GM21576 (cell line): ENCODE data around the gene LRCH1.

Source experiments
- ATAC-seq: cut with Tn5 transposase; IDR thresholded peaks from one replicate; pipeline ENCODE4 v1.9.1; 2021; ENCODE audit warnings: mild to moderate bottlenecking, moderate library complexity; ENCODE audit not compliant: unreplicated experiment

Gene LRCH1

GRCh38 chr13:46561691-46562090 is 8.7 kb downstream of the LRCH1 start:
- ATAC-seq = no peak

- no peak for ATAC-seq
These were observed 9.2 kb downstream of the LRCH1 start for GRCh38 chr13:46562152-46562551.

DNA sequence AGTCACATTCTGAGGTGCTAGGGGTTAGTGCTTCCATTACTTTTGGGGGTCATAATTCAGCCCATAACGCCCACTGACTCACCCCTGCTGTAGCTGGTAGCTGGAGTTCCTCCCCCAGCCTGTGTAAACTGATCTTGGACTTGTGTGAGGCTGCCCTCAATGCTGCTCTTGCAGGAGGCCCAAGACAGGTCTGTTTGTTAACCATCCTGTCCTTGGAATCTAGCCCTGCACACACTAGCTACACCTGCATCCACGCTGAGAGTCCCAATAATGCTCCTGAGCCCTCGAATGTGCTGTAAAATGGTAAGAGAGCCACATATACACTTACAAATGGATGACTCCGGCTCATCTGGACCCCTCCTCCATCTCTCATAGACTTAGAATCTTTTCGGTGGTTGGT is 9.6 kb downstream of the LRCH1 start:
- ATAC-seq = no peak

DNA sequence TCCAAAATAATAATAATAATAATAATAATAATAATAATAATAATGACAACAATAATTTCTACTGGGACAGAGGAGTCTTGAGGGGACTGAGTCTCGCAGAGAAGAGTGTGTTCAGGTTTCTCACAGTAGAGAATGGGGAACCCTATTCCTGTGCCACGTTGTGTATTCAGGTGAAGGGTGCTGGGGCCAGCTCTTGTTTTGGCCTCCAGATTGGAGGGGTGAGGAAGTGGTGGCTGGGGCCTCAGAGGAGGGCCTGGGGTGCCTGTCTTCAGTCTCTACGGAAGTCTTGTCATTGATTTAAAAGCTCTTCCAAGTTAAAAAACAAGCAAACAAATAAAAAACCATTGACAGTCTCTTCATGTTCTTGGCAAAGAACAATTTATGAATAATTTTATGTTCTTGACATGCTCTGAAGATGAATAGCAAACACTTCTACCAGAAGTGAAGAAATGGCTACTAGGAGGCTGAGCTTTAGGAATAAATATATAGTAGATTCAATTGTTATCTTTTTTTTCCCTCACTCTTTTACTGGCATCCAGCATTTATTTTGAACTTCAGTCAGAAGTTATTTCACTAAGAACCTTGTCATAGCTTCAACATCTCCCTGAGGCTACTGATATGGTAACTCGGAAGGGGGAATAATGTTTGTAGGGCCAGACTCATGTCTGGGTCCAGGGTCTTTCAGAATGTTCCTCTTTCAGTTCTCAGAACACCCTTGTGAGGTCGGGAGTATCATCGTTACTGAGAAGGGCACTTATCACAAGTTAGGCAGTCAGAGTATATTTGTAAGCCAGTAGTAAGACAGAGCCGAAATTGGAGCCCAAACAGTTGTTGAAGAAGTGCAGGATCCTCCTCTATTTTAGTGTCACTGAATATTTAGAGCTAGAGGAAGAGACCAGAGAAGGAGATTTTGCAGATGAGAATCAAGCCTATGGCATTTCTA is 13.1 kb downstream of the LRCH1 start:
- peak; percentile 72 for ATAC-seq

DNA sequence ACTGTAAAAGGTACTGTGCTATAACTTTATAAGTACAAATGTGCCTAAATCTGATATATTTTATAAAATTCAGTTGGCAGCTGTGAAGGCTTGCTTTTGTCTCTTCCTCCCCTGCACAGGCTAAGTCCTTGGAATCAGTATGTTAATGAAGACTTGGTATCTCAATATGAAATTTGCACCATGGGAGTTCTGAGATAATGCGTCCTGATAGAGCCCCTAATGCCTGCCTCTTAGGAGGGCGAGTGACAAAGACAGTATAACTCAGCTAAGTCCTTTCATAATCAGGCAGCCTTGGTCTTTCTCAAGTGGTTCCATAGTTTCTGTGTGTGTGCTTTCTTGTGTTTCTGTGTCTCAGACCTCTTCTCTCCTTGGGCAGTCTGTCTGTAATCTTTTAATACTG is 14.7 kb downstream of the LRCH1 start:
- ATAC-seq = no peak

DNA sequence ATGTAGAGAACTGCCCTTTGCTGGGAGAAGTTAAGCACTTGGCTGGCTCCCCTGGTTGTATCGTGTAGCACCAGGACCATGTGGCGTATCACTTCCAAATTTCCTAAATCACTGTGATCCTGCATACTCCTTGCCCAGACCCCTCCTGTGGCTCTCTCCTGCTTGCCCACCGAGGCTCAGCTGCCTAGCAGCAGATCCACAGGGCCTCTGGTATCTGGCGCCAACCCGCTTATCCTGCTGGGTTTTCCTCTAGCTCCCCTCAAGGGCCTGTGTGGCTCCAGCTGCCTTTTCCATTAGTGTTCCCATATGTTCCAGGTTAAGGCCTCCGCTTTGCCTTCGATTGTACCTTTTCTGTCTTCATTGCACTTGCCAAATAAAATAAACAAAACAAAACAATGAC is 16.5 kb downstream of the LRCH1 start:
- ATAC-seq = no peak

GRCh38 chr13:46570273-46570672 is 17.3 kb downstream of the LRCH1 start:
- no peak for ATAC-seq

DNA sequence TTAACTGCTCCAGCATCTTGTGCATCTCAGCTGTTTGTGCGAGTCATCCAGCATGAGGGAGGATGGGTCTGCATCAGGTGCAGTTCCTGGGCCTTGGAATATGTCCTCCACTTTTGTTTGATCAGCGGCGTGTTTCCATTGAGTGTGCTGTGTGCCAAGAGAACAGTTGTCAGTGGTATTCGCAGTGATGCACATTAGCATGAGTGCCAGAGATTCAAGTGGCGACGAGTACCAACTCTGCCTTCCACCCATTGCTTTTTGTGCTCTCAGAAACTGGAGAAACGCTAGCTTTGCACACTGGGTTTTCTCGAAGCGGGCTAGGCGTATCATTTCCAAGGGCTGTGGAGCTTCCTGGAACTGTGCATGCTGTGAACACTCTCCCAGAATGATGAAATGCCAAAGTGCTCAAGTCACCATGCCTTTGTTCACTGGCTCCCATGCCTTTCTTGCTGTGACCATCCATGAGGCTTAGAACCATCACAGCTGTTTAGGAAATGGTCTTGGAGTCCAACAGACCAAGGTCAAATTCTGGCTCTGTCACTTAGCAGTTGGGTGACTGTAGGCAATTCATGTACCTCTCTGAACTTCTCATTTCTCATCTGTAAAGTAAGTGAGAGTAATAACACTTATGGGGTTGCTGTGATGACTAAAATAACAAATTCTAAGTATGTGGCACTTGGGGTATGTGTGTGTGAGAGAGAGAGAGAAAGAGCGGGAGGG is 18.4 kb downstream of the LRCH1 start:
- ATAC-seq = peak; percentile 50

DNA sequence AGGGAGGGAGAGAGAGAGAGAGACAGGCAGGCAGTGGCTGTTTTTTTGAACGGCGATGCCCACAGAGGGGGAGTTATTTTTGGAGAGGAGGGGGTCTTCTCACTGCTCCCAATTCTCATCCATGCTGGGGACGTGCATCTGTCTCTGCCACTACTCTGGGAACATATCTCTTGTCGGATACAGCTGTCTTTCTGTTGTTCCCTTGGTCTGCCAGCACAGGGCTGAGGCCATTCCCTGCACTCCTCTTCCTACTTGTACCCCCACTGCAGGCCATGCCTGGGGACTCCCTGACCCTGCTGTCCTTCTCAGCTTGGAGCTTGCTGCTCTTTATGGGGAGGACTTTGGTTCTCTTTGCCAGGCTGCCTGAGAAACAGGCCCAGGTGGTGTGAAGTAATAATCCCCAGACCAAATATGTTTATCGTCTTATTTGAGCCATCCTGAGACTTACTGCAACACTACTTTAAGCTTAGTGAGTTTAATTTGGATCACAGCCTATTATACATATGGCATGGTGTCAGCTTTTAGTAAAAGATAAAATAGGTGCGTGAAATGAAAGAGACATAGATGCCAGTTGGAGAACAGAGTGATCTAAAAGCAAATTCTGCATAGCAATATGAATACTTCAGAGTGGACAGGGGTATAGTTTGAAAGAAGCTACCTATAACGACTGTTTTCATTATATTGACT is 19.1 kb downstream of the LRCH1 start:
- ATAC-seq = no peak

DNA sequence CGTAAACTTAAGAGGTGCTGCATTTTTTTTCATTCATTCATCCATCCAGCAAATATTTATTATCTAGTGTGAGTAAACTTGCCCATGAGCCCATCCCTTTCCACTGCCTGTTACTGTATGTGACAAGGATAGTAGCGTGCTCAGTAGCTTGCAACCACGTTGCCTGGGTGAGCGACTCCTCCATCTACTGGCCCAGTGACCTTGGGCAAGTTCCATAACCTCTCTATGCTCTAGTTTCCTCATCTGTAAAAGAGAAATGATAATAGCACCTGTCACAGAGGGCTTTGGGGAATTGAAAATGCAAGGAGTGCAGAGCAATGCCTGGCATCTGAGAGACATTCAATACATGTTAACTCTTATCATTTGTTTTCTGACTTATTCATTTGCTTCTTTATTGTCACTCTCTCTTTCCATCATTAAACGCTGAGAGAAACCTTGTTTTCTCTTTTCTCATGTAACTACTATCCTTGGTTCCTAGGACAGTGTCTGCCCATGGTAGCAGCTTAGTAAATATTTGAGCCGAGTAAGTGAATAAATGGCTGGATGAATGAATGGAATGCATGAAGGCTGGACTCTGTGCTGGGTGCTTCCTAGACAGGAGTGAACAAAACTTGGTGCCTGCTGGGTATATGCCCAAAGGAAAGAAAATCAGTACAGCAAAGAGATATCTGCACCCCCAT is 19.9 kb downstream of the LRCH1 start:
- peak; percentile 53 for ATAC-seq

DNA sequence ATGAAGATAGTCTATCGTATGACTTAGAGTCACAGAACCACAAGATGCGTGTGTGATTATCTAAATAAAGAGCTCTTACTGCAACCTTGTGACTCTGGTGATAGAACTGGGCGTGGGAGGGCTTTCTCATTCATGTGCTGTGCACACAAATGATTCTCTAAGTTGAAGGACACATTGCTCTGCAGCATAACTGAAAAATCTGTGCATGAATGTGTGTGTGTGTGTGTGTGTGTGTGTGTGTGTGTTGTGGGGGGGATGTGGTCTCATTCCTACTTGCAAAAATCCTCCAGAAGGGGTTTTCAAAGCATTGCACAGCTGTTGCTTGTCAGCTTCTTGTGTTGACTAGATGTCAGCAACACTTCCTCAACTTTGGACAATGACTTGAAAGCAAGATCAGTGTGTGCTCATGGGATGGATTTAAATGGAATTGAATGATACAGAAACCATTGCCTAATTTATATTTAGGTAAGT is 22.4 kb downstream of the LRCH1 start:
- ATAC-seq = no peak

DNA sequence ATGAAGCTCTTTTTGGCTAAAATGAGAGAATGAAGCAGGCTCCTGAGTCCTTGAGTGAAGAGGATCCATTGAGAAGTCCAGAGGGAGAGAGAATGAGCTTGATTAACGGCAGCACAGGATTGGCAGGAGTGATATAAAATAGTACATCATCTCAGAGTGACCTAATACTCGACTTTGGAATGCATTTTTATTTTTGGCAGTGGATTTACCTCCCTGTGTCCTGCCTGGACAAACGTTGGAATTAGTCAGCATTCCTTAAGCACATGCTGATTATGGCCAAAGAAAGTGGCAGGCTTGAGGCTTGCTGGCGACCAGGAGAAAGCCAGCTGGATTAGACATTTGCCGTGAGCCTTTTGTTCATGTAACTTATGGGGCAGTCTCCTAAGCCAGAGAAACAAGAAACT is 22.9 kb downstream of the LRCH1 start:
- no peak for ATAC-seq

DNA sequence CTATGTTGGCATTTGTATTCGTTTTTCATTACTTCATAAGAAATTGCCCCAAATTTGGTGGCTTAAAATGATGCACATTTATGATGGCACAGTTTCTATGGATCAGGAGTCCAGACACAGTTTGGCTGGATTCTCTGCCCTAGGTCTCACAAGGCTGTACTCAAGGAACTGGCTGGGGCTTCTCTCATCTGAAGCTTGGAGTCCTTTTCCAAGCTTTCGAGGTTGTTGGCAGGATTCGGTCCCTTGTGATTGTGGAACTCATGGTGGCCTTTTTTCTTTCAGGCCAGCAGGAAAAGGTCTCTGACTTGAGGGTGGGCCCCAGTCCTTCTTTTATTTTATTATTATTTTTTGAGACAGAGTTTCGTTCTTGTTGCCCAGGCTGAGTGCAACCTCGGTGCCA is 23.8 kb downstream of the LRCH1 start:
- ATAC-seq = no peak

DNA sequence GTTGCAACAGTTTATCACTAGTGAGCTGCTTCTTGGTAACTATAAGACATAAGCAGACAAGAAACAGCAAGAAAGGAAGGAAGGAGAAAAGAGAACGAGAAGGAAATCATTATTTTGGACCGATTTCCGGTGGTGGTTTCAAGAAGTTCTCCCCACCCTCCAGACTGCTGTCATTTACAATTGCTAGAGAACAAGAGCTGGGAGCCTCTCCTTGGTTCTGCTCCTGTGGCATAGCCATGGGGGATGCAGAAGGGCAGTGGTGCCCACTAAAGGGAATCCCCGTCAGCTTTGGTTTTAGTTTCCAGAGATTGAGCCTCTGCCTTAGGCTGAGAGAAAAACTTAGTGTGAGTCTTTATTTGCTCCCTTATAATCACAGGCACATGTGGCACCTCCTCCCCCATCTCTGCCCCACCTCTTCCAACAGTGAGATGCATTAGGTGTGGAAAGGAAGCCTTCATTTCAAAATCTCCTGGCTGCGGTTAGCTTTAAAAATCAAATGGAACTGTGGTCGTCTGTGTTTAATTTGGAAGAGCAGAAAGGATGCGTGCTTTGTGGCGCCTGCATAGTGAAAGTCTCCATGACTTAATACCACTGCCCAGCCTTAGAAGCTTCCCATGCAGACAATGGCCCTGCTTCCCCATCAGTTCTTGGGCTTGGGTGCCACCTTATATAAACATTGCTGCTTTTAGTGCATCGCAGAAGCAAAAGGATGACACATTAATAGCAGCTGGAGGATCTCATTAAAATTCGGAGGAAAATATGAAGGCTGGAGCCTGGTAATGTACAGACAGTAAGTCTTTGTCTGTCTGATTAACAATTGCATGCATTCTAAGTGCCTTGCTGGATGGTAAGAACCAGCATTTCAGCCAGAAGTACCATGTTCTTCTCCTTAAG is 25.0 kb downstream of the LRCH1 start:
- no peak for ATAC-seq

DNA sequence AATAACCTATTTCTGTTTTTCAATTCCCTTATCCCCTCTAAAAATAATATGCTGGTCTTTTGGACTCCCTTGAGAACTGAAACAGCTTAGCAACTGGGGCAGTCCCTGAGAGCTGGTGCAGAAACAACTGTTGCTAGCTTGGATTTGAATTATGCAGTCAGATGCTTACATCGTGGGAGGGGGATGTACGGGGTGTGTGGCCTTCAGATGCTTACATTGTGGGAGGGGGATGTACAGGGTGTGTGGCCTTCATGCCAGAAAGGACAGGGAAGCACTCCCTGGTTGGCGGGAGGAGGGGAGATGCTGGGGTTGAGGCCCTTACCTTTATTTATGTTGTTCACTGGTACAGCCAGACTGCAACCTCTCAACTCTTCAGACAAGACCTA is 25.6 kb downstream of the LRCH1 start:
- ATAC-seq = no peak

GRCh38 chr13:46580362-46580839 is 27.4 kb downstream of the LRCH1 start:
- ATAC-seq = no peak

DNA sequence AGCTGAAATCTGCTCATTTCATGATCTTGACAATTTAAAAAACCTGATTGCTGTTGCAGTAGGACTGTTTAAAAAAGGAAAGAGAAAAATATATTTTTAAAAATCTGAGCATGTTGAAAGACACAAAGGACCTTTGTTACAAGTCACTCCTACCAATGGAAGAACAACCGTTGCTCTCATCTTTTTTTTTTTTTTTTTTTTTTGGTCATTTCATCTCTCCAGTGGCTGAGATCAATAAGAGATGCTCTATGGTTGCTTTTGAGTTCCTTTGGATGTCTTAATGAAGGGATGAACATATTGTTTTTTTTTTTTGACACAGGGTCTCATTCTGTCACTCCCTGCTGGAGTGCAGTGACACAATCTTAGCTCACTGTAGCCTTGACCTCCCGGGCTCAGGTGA is 29.2 kb downstream of the LRCH1 start:
- ATAC-seq = no peak

- ATAC-seq = no peak
These were observed 34.0 kb downstream of the LRCH1 start for GRCh38 chr13:46586751-46587514.

DNA sequence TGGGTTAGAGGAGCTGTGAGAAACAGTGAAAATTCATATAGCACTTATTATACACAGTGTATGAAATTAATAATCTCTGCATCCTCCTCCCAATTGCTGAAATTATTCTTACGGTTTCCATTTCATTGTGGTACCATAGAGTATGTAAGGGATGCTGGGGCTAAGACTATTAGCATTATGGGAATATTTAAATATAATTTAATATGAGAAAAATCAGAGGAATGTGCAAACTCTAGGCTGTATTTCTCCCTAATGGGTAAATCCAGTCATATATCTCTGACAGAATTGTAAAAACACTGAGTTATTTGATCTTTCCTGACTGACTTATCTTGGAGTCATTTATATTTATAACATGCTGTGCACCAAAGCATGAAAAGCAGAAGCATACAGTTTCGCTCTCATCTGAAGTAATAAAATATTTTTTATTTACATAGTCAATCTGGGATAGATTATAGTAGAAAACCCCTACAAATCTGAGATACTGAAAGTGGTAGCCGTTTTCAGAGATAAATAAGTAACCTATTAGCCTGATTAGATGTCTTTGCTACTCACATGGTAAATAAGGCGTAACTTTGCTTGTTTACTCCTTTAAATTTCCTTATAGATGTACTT is 34.9 kb downstream of the LRCH1 start:
- ATAC-seq = no peak
